Astrocyte of the hippocampus (primary cell): ENCODE results near the gene RORC.

ENCODE experiments used
- DNase-seq: peaks from one replicate; pipeline ENCODE4 v3.0.0; 2011; ENCODE audit warnings: low read depth, low spot score

Gene RORC

GRCh38 chr1:151827853-151828252, 3.7 kb downstream of the RORC start:
- no peak for DNase-seq

GRCh38 chr1:151825751-151826660, 5.6 kb downstream of the RORC start:
- DNase-seq: no peak

GRCh38 chr1:151825204-151825603, 6.4 kb downstream of the RORC start:
- no peak for DNase-seq

GRCh38 chr1:151823175-151823574, 8.4 kb downstream of the RORC start:
- no peak for DNase-seq

GRCh38 chr1:151822404-151822803, 9.2 kb downstream of the RORC start:
- DNase-seq: no peak

- no peak for DNase-seq
Measured at GRCh38 chr1:151820940-151821339, 10.7 kb downstream of the RORC start.

GRCh38 chr1:151819976-151820623, 11.5 kb downstream of the RORC start:
- DNase-seq: no peak

- DNase-seq: no peak
Measured at GRCh38 chr1:151819227-151819835, 12.3 kb downstream of the RORC start.

- no peak for DNase-seq
Measured at GRCh38 chr1:151817353-151817730, 14.3 kb downstream of the RORC start.

- DNase-seq: no peak
Measured at GRCh38 chr1:151816548-151817352, 14.9 kb downstream of the RORC start.

GRCh38 chr1:151815716-151816327, 15.8 kb downstream of the RORC start:
- no peak for DNase-seq

GRCh38 chr1:151814971-151815545, 16.5 kb downstream of the RORC start:
- DNase-seq: no peak

GRCh38 chr1:151814426-151814825, 17.2 kb downstream of the RORC start:
- no peak for DNase-seq

GRCh38 chr1:151813271-151813977, 18.2 kb downstream of the RORC start:
- no peak for DNase-seq

- no peak for DNase-seq
Measured at GRCh38 chr1:151811181-151811580, 20.4 kb downstream of the RORC start.

GRCh38 chr1:151809985-151810556, 21.5 kb downstream of the RORC start:
- DNase-seq: no peak

GRCh38 chr1:151809290-151809984, 22.2 kb downstream of the RORC start:
- DNase-seq: no peak

GRCh38 chr1:151807766-151808165, 23.8 kb downstream of the RORC start:
- DNase-seq: no peak

- DNase-seq: no peak
Measured at GRCh38 chr1:151807131-151807530, 24.5 kb downstream of the RORC start.
